Glutamatergic neuron (in vitro differentiated cells): ENCODE data around the gene BMPR1B. TPM values are rescaled to one million over a fixed set of nuclear protein-coding genes. Genes with fewer than 3 reads are reported as not detected.

Source experiments
- DNase-seq: peaks from one replicate; pipeline ENCODE4 v3.0.0; 2022
- H3K27ac Mint-ChIP-seq: one replicate; pipeline ENCODE4 v1.8.0; 2020; ENCODE audit warnings: mild to moderate bottlenecking, mixed read lengths, inconsistent platforms; ENCODE audit not compliant: unreplicated experiment
- H3K27me3 Mint-ChIP-seq: one replicate; pipeline ENCODE4 v1.8.0; 2020; ENCODE audit warnings: mild to moderate bottlenecking, moderate library complexity, mixed read lengths, inconsistent platforms; ENCODE audit not compliant: unreplicated experiment
- H3K36me3 Mint-ChIP-seq: one replicate; pipeline ENCODE4 v1.8.0; 2020; ENCODE audit warnings: mild to moderate bottlenecking, mixed read lengths, inconsistent platforms; ENCODE audit not compliant: unreplicated experiment
- H3K4me1 Mint-ChIP-seq: one replicate; pipeline ENCODE4 v1.8.0; 2020; ENCODE audit warnings: mild to moderate bottlenecking, low read depth, mixed read lengths, inconsistent platforms; ENCODE audit not compliant: unreplicated experiment
- H3K4me3 Mint-ChIP-seq: one replicate; pipeline ENCODE4 v1.8.0; 2020; ENCODE audit warnings: mild to moderate bottlenecking, mixed read lengths, inconsistent platforms; ENCODE audit not compliant: unreplicated experiment
- H3K9me3 Mint-ChIP-seq: one replicate; pipeline ENCODE4 v1.8.0; 2020; ENCODE audit warnings: mild to moderate bottlenecking, moderate library complexity, mixed read lengths, inconsistent platforms; ENCODE audit not compliant: unreplicated experiment
- CTCF ChIP-seq: fragments of 200-600 bp; sonication (generic); IDR thresholded peaks from one replicate; pipeline ENCODE4 v1.5.0; 2021; ENCODE audit not compliant: partially characterized antibody, unreplicated experiment
- total RNA-seq: library from RNA; stranded (reverse); fragmentation: NEBNext Ultra II Directional; extraction: Animal tissue kit (Norgen Biotek cat#: 25700); gene quantifications from one replicate; pipeline ENCODE4 v1.2.1, GENCODE V29; 2021; ENCODE audit not compliant: unreplicated experiment

The BMPR1B gene
- total RNA-seq, 1 donor from 2014 or later: 2.4 TPM

GRCh38 chr4:94905511-94905910, 147.8 kb downstream of the BMPR1B start:
- Mint-ChIP-seq H3K27ac (no peak overlapping the region), H3K4me3 (no peak overlapping the region), H3K9me3 (no peaks in the 10 kb centered on the region), H3K36me3 (no peaks in the 10 kb centered on the region), H3K4me1 (no peaks in the 10 kb centered on the region), H3K27me3 (no peaks in the 10 kb centered on the region)
- DNase-seq: no peak
- TF ChIP-seq CTCF: no peak

GRCh38 chr4:94909645-94910044, 151.9 kb downstream of the BMPR1B start:
- no peaks in the 10 kb centered on the region for H3K9me3 Mint-ChIP-seq
- no peak overlapping the region for H3K27ac Mint-ChIP-seq
- TF ChIP-seq CTCF: no peak
- DNase-seq: no peak
- no peaks in the 10 kb centered on the region for H3K4me1 Mint-ChIP-seq
- no peak overlapping the region for H3K4me3 Mint-ChIP-seq
- H3K36me3 Mint-ChIP-seq: no peaks in the 10 kb centered on the region
- H3K27me3 Mint-ChIP-seq: no peaks in the 10 kb centered on the region

GRCh38 chr4:94911106-94911505, 153.4 kb downstream of the BMPR1B start:
- DNase-seq: no peak
- no peak overlapping the region for H3K4me3 Mint-ChIP-seq
- no peak overlapping the region for H3K27ac Mint-ChIP-seq
- H3K9me3 Mint-ChIP-seq: no peaks in the 10 kb centered on the region
- H3K36me3 Mint-ChIP-seq: peaks cover 3% of the 10 kb centered on the region
- no peak for TF ChIP-seq CTCF
- no peaks in the 10 kb centered on the region for H3K27me3 Mint-ChIP-seq
- no peaks in the 10 kb centered on the region for H3K4me1 Mint-ChIP-seq

- H3K4me3 Mint-ChIP-seq: no peak overlapping the region
- no peak overlapping the region for H3K27ac Mint-ChIP-seq
- H3K9me3 Mint-ChIP-seq: peaks cover 2% of the 10 kb centered on the region
- no peaks in the 10 kb centered on the region for H3K4me1 Mint-ChIP-seq
- H3K36me3 Mint-ChIP-seq: peaks cover 11% of the 10 kb centered on the region
- no peaks in the 10 kb centered on the region for H3K27me3 Mint-ChIP-seq
- DNase-seq: no peak
- no peak for TF ChIP-seq CTCF
Observed at GRCh38 chr4:94912606-94913005, 154.9 kb downstream of the BMPR1B start.

- DNase-seq: no peak
- no peak for TF ChIP-seq CTCF
- Mint-ChIP-seq H3K9me3 (peaks cover 2% of the 10 kb centered on the region), H3K27me3 (no peaks in the 10 kb centered on the region), H3K36me3 (peaks cover 11% of the 10 kb centered on the region), H3K4me1 (no peaks in the 10 kb centered on the region), H3K27ac (no peak overlapping the region), H3K4me3 (no peak overlapping the region)
Observed at GRCh38 chr4:94913316-94913715, 155.6 kb downstream of the BMPR1B start.
